ENCODE data around the gene TPPP3.

TPPP3 gene

DNA sequence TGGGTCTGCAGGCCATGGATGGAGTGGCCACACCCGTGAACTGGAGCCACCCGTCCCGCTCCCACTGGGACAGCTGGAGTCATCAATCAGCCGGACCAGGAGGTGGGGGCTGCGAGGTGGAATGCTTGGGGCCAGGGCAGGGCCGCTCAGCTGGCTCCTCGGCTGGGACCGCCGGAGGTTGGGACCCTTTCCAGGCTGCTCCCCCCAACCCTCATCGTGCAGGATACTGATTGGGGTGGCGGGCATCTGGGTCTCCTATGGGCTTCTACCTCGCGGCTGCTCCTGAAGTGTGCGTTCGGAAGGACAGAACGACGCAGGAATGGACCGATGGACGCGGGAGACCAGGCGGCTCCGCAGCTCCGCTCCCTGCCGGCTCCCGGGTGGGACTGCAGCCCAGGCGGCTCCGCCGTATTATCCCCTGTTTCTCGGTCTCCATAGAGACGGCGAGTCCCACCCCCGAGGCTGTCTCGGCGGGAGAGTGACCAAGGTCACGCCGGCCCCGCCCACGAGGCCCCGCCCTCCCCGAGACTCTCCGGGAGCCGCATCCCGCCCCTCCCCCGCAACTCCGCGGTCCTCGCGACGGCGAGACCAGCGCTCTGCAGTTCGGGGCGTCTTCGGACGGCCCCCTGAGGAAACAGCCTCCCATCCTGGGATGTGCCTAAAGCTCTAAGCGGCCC, at the start of gene TPPP3:
Gene TPPP3 (minus strand): TSS at position 388 of the 677 bp plus-strand sequence. CDS start 2,387 bp downstream, outside the sequence.
- DNase-seq (ENCODE audit: low read depth, low spot score): no peak

DNA sequence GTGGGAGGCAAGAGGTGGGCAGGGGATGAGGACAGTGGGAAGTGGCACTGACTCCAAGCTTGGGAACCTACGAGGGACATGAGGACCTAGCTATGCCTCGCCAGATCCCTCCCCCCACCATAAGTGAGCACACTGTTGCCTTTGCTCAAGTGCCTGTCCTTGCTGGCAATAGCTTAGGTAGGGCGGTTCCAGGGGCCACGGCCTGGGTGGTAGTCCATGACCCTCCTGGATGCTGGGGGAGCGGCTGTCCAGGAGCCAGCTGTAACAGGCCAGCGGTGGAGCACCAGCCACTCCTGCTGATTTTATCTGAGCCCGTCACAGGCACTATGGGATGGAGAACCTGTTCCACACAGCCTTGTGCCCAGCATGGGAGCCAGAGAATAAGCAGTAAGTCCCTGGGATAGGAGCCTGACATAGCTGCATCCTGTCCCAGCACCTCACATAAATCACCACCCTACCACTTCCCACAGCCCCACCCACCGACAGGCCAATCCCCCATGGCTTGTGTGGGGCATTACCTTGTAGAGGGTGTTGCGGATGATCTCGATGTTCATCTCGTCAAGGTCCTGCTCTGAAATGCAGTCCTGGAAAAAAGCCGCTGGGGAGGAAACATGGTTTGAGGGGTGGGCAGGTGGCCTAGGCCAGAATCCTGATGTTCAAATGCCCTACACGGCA, 49.4 kb upstream of the TPPP3 start:
- DNase-seq (ENCODE audit: low read depth, low spot score): no peak

DNA sequence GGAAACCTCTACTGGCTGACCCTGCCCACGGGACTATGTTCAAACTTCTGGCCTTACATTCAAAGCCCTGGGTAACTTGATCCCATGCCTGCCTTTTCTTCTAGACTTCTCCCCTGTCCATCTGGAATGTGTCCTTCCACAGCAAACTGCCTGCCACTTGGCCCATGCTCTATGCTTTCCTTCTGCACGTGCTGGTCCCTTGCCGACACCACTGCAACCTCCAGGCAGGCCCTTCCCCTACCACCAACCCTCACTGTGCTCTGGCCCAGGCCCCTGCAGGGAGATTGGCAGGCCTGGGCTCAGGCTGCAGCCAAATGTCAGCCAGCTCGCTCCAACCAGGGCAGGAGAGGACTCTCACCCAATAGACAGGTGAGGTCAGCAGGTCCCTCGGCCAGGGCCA, 48.6 kb upstream of the TPPP3 start:
- no peak for DNase-seq (ENCODE audit: low read depth, low spot score)

DNA sequence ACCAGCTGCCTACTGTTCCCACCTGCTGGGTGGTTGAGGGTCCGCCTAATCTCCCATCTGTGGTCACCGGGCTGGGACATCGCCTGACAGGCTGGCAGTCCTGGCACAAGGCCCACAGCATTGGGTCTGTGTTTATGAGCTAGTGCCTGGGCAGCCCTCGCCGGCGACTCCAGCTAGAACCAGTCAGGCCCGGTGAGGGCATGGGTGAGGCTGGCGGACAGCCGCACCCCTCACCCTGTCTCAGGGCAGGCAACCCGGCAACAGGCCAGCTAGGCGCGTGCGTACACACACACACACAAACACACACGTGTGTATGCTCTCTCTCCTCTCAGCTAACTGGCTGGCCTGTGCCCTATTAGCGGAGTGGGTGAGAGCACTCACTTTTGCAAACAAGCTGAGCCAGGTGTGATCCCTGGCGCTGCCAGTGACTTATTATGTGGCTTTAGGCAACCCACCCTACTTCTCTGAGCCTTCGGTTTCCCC, 48.0 kb upstream of the TPPP3 start:
- no peak for DNase-seq (ENCODE audit: low read depth, low spot score)

DNA sequence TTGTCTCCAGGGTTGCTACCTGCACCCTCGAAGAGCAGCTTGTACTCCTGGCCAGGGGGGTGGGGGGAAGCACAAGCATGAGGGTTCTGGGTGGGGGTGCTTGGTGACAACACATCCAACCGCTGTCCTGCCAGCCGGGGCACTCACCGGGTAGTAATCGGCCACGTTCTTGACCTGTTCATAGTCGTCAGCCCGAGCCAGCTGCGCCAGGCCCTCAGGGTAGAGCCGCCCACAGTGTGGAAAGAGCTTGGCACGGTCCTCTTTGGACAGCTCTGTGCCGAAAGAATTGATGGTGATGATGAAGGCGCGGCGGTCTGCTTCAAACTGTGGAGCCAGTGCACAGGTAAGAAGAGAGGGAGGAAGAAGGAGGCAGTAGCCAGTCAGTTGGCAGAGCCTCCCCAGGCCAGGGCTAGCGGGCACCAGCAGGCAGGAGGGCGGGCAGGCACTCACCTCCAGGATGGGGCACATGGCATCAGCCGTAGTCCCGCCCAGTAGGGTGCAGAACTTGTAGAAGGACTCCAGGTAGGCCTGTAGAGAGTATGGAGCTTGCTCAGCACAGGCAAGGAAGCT, 45.6 kb upstream of the TPPP3 start:
- DNase-seq (ENCODE audit: low read depth, low spot score): no peak

DNA sequence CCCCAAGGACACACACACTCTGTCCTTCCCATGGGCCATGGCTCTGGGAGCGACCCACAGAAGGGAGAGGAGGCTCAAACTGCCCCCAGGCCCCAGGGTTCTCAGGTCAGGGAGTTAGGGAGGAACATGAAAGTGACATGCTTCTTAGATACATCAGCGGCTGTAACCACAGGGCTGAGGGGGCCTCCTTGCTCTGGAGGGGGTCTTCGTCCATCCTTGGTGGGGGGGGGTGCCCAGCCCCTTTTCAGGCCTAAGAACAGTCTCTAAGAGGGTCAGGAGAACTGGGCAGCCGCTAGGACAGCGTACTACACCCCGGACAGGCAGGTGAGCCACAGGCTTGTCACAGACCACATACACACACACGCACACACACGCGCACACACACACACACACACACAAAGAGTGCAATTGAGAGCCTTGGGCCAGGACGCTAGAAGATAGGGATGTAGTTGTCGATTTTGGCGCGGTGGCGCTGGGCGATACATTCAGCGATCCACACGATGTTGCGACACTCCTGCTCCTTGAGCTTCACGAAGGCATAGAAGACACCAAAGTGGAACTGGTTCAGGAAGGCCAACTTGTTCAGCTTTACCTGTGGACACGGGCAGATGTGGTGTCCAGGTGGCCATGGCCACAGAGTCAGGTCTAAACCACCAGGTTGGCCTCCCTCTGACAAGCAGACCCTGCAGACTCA, 44.9 kb upstream of the TPPP3 start:
- no peak for DNase-seq (ENCODE audit: low read depth, low spot score)

DNA sequence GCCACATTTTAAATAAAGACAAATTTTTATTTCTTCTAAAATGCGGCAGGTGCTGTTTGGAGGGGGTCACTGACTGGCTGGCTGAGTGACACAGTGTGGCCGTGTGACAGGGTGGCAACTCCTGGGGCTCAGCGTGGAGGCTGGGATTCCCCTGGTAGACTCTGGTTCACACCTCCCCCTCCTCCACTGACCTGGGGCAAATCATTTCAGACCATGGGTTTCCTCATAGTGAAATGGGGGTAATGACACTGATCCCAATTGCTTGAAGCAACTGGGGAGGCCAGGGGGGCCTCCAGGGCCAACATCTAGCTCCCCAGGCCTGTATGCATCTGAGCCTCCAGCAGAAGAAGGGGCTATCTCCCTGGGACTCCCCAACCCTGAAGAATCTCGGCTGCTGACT, 44.2 kb upstream of the TPPP3 start:
- no peak for DNase-seq (ENCODE audit: low read depth, low spot score)

DNA sequence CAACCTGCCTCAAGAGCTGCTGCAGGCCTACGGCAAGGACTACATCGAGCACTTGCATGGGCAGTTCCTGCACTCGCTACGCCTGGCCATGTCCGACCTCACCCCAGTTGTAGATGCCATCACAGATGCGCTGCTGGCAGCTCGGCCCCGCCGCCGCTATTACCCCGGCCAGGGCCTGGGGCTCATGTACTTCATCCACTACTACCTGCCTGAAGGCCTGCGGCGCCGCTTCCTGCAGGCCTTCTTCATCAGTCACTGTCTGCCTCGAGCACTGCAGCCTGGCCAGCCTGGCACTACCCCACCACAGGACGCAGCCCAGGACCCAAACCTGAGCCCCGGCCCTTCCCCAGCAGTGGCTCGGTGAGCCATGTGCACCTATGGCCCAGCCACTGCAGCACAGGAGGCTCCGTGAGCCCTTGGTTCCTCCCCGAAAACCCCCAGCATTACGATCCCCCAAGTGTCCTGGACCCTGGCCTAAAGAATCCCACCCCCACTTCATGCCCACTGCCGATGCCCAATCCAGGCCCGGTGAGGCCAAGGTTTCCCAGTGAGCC, 43.4 kb upstream of the TPPP3 start:
- no peak for DNase-seq (ENCODE audit: low read depth, low spot score)

DNA sequence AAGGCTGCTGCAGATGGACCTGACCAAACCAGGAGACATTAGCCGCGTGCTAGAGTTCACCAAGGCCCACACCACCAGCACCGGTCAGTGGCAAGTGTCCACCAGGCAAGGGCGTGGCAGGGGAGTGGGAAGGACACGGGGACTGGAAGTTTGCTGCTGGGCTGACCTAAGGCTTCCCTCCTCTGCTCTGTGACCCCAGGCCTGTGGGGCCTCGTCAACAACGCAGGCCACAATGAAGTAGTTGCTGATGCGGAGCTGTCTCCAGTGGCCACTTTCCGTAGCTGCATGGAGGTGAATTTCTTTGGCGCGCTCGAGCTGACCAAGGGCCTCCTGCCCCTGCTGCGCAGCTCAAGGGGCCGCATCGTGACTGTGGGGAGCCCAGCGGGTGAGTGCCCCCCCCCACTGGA, 42.5 kb upstream of the TPPP3 start:
- DNase-seq (ENCODE audit: low read depth, low spot score): no peak

DNA sequence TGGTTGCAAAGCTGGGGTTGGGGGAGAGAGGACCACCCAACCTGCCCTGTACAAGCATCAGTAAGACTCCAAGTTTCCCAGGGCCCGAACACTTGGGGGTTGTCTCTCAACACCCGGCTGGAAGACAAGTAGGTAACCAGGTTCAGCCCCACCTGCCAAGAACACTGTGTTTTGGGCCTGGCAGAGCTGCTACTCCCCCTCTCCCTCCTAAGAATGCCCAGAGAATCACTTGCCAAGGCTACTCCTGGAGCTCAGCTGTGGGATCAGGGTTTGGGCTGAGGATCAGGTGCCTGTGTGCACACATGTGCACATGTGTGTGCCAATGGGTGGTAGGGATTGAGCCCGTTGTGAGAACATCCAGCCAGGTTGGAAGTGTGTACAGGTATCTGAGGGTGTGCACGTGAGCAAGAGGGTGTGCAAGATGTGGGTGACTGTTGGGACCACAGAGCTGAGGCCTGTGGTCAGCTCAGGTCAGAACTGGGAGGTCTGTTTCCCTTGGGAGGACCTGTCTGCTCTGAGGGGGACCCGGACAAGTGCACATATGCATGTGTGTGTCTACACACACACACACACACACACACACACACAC, 39.9 kb upstream of the TPPP3 start:
- no peak for DNase-seq (ENCODE audit: low read depth, low spot score)

DNA sequence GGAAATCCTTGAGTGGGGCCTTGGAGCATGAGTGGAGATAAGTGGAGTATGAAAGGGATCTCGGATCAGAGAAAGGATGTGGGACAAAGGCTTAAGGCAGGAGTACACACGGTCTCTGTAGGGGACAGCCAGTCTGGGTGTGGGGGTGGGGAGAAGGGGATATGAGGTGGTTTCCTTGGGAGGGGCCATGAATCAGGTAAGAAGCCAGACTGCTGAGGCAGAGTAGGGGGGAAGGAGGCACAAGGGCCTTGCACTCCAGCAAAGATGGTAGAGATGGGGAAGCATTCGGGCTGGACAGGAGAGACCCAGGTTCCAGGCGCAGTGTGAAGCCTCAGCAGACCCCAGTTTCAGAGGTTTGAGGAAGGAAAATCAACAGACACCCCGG, 39.2 kb upstream of the TPPP3 start:
- no peak for DNase-seq (ENCODE audit: low read depth, low spot score)

DNA sequence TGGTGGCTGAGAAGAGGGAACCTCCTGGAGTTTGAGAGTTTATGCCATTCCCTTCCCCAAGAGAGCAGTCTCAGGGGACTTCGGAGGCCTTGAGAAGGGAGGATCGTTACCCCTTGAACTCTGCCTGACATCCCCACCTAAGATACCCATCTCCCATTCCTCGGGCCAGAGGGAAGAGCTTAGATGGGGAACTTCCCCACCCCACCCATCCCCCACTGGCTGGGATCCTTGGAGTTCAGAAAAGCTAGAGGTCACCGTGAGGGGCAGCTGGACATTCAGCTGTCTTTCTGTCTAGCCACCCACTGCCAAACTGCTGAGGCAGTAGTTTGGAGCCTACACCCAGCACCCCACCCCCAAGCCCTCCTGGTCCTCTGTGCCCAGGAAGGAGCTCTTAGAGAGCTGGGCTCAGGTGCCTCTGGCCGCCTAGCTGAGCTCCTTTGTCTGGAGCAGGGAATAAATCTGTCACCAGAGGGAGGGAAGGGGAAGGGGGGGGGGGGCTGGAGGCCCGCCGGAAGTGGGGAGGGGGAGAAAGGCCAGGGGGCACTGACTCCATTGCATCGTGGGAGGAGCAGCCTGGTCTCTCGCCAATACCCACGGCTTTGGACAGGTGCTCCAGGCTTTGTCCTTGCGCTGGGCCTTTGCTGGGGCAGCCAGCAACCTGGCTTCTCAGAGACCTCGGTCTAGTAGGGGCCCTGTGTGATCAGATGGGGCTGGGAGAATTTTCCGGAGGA, 38.6 kb upstream of the TPPP3 start:
- no peak for DNase-seq (ENCODE audit: low read depth, low spot score)

DNA sequence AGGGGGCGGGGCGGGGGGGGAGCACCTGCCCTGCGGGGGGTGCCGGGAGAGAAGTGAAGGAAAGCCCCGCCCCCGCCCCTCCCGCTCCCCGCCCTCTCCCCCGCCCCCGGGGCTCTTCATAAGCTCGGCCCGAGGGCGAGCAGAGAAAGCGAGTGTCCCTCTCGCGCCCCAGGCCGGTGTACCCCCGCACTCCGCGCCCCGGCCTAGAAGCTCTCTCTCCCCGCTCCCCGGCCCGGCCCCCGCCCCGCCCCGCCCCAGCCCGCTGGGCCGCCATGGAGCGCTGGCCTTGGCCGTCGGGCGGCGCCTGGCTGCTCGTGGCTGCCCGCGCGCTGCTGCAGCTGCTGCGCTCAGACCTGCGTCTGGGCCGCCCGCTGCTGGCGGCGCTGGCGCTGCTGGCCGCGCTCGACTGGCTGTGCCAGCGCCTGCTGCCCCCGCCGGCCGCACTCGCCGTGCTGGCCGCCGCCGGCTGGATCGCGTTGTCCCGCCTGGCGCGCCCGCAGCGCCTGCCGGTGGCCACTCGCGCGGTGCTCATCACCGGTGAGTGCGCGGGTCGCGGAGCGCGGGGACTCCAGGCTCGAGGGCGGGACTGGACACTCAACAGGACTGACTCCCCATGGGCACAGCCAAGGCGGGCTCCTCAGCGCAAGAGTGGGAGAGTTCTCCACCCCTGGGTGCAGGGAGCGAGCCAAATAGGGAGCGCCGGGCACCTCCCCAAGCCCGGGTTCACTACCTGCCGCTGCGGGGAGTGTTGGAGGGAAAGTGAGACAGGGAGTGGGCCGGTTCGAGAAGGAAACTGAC, 37.9 kb upstream of the TPPP3 start, which contains the start of gene HSD11B2:
Gene HSD11B2 (plus strand): TSS at position 145 of the 798 bp plus-strand sequence. CDS start 128 bp downstream, at position 273.
- DNase-seq (ENCODE audit: low read depth, low spot score): no peak

DNA sequence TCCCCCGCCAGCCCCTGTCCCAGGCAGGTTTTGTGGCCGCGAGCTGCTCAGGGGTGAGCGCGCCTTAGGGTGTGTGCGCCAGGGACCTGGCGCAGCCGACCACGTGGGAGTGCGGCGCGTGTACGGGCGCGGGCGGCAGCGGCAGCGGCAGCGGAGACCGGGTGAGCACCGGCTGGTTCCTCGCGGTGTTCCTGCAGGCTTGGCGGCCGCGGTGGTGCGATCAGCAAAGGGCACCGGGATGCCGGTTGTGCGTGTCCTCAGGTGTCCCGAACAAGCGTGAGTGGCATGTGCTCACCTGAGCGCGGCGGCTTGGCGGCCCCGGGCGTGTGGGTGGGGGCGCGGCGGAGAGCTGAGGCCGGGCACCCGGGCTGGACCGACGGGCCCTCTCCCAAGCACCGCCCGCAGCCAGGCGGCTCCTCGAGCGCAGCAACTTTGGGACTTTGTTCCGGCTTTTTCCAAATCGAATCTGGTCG, 37.2 kb upstream of the TPPP3 start:
- DNase-seq (ENCODE audit: low read depth, low spot score): no peak

DNA sequence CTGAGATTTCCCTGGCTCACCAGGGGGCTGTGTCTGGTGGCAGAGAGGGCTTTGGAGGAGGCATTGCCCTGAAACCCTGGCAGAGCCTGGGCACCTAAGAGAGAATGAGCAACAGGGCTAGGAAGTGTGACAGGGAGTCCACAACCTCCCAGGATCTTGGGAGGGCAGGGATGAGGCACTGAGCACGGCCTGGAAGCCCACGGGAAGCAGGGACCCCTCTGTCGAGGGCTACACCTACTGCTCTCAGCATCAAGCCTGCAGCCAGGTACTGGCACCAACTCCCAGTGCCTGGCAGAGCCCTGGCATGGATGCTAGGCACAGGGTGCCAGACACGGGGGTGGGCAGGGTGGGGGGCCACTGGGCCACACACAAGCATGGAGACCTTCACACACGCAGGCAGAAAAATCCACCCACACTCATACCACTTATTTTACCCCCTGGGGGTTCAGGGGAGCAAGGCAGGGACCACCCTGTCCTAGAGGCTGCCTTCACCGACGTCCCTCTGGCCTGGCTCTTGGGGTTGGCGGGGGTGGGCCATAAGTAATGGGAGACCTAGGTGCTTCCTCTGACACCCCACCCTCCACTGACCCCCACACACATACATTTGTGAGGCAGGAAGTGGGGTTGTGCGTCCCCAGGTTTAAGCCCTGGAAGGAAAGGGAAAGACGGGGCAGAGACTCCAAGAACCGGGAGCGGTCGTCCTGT, 36.7 kb upstream of the TPPP3 start:
- DNase-seq (ENCODE audit: low read depth, low spot score): no peak

DNA sequence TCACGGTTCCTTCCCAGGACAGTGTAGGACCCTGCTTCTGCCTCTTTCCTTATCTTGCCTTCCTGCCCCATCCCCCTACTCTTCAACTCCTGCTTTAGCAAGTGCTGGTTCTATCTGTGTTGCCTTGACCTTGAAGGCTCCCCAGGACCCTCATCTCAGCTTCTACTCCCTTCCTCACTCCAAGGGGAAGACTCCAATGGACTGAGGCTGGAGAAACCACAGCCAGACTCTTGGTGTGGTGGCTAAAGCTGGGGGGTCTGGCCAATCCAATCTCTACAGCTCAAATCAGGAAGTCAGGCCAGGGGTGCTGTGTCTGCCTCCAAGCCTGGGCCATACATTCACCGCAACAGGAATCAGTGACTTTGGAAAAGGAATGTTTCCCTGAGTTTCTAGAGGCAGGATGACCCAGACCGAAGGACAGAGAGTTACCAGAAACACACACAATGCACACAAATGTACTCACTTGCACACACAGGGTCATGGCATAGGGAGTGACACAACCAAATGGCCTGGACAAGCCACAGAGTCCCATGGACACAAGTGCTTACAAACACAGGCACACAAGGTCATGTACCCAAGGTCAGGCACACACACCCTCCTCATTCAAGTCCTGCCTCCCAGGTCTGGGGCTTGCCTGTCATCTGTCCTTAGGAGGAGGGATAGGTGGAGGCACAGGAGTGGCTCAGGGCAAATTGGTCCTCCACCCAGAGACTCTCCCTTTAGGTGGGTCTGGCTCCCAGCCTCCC, 35.9 kb upstream of the TPPP3 start:
- no peak for DNase-seq (ENCODE audit: low read depth, low spot score)

DNA sequence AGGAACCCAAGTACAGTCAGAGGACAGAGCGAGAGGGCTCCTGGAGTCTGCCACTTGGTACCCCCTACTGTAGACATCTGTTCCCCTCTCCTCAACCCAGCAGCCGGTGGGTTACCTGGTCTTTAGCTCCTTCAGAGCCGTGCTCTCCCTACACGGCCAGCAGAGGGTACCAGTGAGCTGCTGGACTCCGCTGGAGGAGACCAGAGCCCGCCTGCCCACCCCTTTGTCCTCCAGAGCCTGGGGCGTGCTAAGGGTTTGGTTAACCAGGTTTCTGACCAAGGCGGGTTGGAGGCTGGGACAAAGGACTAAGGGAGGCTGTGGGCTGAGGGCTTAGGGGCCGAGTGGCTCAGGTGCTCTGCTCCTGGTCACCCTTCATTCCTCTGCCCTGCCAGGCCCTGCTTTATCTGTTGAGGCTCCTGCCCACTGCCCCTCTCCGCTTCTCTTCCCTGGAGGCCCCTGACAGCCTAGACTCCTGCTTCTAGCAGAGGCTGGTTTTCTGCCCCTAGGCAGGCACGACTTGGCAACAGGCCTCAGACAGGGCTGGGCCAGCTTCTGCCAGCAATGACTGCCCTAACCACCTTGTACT, 34.9 kb upstream of the TPPP3 start:
- no peak for DNase-seq (ENCODE audit: low read depth, low spot score)

DNA sequence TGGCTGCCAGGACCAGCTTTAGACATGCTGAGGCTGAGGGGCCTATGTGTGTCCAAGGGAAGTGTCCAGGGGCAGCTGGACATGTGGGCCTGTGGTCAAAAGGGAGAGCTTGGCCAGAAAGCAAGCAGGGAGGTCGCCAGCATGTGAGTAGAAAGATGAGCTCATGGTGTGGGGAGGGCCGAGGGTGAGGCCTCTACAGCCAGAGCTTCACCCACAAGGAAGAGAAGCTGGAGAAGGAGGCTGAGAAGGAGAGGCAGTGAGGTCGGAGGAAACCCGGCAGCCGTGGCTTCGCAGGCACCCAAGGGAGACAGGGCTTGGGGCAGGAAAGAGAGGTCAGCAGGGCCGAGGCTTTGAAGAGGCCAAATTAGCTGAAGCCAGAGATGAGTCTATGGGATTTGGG, 33.7 kb upstream of the TPPP3 start:
- no peak for DNase-seq (ENCODE audit: low read depth, low spot score)
